ENCODE measurements around the gene ZNF688. TPM values are rescaled to one million over a fixed set of nuclear protein-coding genes. Genes with fewer than 3 reads are reported as not detected.
A peak's percentile ranks its signal among the peaks of the same experiment; 100 is the strongest.
"Not testable (repeated sequence)": the region's sequence is repeated elsewhere in the genome, so short reads cannot be mapped to it uniquely, and the experiment has no call there.

ZNF688 gene
- total RNA-seq, 1 donor from 2014 or later, result 8.9 TPM

DNA sequence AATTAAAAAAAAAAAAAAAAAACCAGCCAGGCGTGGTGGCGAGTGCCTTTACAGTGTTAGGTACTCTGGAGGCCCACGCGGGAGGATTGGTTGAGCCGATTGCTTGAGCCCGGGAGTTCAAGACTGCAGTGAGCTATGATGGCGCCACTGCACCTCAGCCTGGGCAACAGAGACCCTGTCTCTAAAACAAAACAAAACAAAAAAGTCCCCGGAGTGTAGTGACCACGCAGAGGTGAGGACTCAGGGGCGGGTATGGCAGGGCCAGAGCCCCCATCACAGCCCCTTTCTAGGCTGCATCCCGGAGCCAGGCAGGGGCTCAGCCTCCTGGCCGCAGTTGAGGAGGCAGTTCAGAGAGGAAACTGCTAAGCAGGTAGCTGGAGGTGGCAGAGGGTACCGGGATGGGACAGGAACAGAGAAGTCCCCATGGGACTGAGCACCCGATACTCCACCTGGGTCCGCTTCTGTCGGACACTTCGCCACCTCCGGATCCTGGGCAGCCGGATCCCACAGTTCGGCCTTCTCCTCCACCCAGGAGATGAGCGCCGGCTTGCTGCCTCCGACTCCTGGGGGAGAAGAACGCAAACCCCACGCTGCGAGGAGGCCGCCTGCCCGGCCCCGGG, 37.7 kb downstream of the ZNF688 start:
- DNase-seq, result no peak

DNA sequence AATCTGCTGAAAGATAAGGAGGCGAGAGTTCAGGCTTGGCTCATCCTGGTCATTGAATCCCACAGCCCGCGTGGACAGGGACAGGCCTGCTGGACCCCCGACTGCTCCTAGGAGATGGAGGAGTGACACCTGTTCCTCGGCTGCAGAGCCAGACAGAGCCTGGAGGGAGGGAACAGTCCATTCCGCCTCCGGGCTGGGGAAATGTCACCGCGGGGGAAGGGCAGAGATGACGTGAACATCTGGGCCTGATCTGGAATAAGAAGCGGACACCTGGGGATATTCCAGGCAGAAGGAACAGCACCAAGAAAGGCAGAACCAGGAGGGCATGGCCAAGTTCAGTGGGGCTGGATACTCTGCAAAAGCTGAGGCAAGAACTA, 38.4 kb downstream of the ZNF688 start:
- no peak for DNase-seq

DNA sequence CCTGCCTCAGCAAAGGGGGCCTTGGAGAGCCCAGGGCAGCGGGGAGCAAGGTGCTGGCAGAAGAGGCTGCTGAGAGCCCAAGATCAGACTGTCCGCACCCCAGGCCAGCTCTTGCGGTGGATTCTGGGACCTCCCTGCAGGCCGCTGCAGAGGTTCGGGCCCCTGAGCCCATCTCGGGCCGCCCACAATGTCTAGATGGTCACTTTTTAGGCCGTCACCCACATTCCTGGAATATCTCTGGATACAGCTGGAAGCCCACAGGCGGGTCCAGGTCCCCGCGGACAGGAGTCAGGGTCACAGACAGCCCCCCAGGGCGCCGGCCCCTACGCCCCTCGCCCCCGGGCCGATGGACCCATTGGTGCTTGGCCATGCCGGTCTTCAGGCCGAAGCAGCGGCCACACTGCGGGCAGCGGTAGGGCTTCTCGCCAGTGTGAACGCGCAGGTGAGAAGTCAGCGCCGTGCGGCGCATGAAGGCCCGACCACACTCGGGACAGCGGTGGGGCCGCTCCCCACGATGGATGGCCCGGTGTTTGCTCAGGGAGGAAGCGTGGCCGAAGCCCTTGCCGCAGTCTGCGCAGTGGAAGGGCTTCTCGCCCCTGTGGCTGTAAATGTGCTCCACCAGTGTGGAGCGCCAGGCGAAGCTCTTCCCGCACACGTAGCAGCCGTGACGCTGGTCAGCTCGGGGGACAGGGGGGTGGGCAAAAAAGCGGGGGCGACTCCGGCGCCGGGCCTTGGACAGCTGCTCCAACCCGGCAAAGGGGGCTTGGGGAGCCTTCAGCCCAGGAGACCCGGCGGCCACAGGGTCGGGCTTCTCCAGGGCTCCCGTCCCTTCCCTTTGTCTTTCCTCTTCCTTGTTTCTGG, 39.0 kb downstream of the ZNF688 start:
- DNase-seq, result no peak

DNA sequence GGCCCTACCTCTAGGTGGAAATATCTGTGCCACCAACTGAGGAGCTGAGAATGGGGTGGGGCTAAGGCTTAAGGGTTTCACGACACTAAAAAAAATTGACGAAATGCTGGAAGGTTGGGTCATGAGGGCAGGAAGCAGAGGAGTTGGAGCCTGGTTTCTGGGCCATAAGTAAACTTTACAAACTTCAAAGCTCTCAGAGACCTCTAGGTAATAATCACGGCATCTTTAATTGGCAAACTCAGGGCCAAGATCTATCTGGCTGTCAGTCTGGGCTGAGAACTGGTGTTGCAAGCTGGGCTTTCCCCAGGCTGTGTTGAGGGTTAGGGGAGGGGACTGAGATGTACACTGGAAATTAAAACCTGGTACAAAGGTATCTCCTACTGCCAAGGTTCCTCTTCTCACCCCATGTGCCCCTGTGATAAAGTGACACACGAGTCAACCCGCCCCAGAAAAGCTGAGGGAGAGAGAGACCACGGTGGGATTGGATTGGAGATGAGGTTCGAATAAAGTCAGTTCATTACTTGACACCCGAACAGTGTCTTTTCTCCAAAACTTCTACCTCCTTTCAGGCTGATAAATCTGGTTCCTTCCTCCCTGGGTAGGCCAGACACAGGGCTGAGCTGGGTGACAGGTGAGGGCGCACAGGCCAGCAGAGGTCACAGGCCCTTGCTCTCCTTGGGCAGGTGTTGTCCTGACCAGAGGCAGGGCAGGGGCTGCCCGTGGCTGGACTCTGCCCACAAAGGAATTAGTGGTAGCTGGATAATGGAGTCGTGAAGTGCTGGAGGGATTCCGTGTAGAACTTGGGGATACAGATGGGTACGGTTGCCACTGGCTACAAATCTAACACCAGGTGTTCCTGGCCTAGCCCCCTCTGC, 41.1 kb downstream of the ZNF688 start:
- no peak for DNase-seq

DNA sequence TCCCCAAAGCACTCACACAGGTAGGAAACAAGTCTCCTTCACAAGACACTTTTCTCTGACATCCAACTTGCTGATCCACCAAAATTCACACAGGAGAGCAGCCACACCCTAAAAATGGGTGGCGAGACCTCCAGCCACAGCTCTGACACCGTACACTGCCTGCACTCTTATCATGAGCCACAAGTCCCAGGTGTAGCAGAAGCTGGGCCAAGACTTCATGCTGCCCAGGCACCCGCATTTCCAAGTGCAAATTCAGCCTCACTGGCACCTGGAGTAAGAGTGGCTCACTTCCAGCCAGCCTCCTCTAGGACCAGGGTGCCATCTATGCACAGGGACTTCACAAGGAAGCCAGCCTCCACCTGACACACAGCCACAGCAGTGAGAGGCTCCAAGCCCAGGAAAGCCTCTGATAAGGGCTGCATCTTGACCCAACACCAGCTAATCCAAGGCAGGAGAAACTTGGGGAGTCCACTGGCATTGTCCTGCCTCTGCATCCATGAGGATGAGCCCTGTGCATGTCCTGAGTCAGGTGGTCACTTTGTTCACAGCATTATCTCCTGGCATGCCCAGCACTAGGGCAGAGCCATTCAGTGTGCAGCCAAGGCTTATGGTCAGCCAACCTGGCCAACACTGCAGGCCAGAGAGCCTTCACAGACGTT, 42.6 kb downstream of the ZNF688 start:
- no peak for DNase-seq

DNA sequence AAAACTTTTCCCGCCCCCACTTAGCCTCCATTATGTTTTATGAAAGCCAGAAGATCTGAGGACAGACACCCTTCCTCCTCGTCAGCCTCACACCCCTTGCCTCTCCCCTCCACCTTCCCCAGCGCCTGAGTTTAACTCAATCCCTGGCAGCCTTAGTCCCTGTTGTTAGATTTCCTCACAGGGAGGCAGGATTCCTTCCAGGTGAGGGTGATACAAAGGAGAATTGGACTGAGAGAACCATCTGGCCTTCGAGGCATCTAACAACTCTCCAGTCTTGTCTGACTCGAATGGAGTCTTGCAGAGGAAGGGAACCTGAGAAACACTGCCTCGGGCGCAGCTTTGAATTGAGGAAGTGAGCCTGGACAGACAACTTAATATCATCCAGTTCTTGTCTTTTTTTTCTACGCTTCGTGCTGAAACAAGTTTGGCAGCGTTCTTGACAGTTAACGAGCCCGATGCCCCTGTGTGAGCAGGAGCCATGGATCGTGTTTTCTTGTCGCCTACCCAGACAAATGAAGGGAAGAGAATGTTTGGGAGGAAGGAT, 43.8 kb downstream of the ZNF688 start:
- peak; percentile 77 for DNase-seq

DNA sequence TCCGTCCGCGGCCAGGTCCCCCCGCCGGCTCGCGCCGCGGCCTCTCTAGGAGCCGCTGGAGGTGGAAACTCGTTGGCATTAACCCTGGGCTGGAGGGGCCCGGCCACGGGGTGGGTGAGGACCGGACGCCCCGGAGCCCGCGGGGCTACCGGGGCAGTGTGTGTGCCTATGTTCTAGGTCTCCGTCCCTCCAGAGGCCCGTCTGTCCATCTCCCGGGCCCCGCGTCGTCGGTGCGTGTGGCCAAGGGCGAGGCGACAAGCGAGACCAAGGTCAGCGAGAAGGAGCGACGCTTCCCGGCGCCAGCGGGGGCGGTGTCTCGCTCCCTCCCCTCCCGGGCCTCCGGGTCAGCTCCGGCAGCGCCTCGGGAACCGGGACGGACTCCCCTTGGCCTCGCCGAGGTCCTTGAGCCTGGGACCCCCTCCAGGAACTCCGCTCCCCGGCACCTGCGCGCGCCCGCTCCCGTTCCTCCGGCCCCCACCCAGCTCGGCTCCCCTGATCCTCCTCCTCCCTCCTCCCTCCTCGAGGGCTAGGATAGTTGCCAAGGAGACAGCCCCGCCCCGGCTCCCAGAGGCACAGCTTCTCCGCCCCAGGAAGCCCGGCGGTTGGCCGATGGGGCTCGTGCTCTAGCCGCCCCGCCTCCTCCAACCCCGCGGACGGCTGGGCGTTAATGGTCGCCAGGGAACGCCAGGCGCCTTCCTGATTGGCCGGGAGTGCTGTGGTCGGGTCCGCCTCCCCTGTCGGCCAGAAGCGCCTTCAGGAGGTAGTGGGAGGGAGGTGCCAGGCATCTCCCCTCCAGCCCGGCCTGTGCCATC, 44.5 kb downstream of the ZNF688 start:
- peak; percentile 96 for DNase-seq

DNA sequence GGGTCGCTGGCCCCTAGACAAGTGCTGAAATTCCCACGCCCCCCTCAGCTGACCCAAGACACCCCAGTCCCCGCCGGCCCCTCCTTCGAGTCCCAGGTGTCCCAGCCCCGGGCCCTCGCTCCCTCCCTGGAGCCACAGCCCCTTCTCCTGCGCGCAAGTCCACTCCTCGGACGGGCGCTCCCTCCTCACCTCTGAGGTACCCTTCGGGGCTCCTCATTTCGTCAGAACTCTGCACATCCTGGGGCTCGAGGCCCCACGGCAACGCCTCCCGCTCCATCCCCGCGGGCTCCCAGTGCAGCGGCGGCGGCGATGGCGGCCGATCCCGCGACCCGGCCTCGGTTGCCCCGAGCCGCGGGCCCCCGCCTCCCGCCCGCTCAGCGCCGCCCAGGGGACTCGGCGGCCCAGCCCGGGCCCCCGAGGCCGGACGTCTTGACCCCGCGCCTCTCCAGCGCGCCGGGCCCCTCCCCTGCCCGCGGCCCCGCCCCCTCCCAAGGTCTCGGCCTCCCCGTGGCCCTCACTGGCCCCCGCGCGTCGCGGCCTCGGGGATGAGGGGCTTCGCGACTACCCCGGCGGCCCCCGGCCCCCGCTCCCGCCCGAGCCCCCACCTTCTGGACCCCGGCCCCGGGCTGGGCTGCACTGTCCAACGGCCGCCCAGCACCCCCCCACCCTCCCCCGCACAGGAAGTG, 45.2 kb downstream of the ZNF688 start, which contains the start of gene ZNF768:
TSS of gene ZNF768 (minus strand) at position 430 of the 686 bp plus-strand sequence. CDS start at position 277, 153 bp downstream.
- no peak for DNase-seq

DNA sequence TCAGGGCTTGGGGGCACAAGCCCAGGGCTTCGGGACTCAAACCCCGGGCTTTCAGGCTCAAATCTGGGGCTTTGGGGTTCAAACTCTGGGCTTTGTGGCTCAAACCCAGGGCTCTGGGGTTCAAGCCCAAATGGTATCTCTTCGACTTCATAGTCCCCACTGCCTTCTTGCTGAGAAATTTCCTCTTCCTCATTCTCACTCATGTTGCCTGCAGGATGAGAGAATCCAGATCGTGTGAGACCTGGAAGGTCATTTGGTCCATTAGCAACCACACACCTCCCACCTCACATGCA, 45.7 kb downstream of the ZNF688 start:
- no peak for DNase-seq

DNA sequence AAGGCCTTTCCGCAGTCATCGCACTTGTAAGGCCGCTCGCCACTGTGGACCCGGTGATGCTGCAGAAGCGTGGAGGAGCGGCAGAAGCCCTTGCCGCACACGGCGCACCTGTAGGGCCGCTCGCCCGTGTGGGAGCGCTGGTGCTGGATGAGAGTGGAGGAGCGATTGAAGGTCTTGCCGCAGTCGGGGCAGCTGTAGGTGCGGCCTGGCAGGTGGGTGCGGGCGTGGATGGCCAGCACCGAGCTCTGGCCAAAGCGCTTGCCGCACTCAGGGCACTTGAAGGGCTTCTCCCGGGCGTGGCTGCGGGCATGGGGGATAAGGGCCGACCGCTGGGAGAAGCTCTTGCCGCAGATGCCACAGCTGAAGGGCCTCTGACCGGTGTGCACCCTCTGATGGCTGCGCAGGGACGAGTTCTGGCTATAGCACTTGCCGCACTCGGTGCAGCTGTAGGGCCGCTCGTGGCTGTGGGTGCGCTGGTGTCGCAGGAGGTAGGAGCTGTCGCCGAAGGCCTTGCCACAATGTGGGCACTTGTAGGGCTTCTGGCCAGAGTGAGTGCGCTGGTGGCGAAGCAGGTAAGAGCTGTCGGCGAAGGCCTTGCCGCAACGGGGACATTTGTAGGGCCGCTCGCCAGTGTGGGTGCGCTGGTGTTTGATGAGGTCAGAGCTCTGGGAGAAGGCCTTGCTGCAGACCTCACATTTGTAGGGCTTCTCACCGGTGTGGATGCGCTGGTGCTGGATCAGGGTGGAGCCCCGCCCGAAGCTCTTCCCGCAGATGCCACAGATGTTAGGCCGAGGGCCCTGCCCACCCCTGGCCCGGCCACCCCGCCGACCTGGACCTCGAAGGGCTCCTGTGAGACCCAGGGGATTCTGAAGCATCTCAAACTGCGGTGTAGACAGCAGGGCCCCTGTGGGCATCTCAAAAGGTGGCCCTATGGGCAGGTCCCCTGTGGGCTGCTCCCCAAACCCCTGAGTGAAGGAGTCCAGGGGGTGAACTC, 46.6 kb downstream of the ZNF688 start:
- no peak for DNase-seq

DNA sequence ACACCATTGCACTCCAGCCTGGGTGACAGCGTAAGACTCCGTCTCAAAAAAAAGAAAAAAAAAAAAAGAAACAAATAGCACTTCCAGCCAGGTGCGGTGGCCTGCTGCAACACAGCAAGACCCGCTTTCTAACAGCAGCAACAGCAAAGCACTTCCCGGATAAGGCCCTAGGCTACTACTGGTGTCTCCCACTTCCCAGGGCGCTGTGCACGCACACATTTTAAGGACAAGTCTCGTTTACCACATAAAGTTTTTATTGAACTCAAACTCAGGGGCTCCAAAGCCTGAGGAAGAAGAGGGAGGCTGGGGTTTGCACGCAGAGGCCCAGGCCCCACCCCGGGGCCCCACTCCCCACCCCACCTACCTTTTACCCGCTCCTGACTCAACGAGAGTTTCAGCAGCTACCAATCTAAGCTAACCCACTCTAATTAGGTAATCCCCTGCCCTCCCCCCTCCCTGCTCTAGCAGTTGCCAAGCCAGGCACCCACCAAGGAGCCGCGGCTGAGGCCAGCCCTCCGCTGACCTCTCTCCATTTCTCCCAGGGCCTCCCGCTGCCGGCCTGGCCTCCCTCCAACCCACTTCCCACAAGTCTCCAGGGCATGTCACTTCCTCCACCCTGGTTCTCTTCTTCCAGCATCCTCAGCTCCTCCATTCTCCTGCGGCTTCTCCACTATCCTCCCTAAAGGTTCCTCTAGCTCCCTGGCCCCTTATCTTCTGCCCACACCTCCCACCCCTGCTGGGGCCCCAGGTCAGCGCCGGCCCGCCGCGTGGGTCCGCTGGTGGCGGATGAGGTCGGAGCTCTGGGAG, 47.5 kb downstream of the ZNF688 start:
- no peak for DNase-seq

DNA sequence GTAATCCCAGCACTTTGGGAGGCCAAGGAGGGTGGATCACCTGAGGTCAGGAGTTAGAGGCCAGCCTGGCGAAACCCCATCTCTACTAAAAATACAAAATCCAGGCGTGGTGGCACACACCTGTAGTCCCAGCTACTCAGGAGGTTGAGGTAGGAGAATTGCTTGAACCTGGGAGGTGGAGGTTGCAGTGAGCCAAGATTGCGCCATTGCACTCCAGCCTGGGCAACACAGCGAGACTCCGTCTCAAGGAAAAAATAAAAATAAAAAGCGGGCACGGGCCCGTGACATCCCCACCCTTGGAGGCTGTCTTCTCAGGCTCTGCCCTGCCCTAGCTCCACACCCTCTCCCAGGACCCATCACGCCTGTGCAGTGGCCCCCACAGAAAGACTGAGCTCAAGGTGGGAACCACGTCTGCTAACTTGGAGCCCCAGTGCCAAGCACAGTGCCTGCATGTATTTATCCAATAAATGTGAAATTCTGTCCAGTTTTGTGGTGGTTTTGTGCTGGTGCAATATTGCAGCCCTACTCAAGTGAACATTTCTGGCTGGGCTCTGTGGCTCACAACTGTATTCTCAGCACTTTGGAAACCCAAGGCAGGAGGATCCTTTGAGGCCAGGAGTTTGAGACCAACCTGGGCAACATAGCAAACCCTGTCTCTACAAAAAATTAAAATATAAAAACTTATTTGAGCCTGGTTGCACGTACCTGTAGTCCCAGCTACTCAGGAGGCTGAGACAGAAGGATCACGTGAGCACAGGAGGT, 48.6 kb downstream of the ZNF688 start:
- DNase-seq, result not testable (repeated sequence)

DNA sequence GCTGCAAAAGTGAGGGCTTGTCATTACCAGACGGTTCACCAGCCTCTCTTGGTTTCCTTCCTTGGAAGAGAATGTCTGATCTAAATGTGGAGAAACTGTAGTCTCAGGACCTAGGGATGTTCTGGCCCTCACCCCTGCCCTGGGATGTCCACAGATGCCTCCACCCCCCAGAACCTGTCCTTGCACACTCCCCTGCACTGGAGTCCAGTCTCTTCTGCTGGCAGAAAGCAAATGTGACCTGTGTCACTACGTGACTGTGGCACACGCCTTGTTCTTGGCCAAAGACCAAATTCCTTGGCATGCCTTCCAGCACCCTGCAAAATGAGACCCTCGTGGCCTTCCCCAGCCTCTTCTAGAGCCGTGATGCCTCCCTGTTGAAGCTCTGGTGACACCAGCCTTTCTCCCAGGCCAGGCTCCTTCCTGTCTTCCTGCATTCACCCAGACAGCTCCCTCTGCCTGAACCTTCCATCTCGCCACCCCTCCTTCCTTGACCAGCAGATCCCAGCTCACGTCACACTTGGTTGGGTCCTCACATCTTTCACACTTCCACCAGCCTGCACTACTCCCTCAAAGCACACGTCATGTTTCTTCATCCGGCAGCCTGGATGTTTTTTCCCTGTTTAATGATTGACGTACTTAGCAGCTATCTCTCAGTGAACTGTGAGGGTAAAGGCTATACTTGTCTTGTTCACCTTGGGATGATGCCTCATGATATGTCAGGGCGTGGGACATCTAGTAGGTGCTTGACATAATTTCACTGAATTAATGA, 49.5 kb downstream of the ZNF688 start:
- DNase-seq, result no peak

DNA sequence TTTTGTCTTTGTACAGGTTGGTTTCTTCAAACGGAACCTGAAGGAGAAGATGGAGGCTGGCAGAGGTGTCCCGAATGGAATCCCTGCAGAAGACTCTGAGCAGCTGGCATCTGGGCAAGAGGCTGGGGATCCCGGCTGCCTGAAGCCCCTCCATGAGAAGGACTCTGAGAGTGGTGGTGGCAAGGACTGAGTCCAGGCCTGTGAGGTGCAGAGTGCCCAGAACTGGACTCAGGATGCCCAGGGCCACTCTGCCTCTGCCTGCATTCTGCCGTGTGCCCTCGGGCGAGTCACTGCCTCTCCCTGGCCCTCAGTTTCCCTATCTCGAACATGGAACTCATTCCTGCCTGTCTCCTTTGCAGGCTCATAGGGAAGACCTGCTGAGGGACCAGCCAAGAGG, 50.0 kb downstream of the ZNF688 start:
- no peak for DNase-seq

Measured in skin of body (tissue), 2 donors.